HepG2 (cell line): Measurements from ENCODE around the gene MBOAT7. TPM values are rescaled to one million over a fixed set of nuclear protein-coding genes. Genes with fewer than 3 reads are reported as not detected.

Experiments used
- CENPX ChIP-seq: sonication (generic); formaldehyde crosslinking; IDR thresholded peaks from 2 replicates; pipeline ENCODE4 v1.9.0; 2021; ENCODE audit warnings: mild to moderate bottlenecking, missing genetic modification reagents, moderate library complexity
- ETV6 ChIP-seq: sonication (generic); formaldehyde crosslinking; conservative IDR thresholded peaks from 2 replicates; pipeline ENCODE4 v1.4.0; 2020; ENCODE audit warnings: missing genetic modification reagents
- HDAC1 ChIP-seq: sonication (generic); formaldehyde crosslinking; IDR thresholded peaks from 2 replicates; pipeline ENCODE4 v1.5.1; 2020; ENCODE audit warnings: mild to moderate bottlenecking, missing genetic modification reagents
- HNRNPK ChIP-seq: fragments of 200-400 bp; formaldehyde crosslinking; IDR thresholded peaks from 2 replicates; pipeline ENCODE4 v1.6.1; 2018; ENCODE audit warnings: low read length, low read depth, moderate library complexity, mild to moderate bottlenecking; ENCODE audit not compliant: poor library complexity, severe bottlenecking
- JUNB ChIP-seq: sonication (generic); formaldehyde crosslinking; IDR thresholded peaks from 2 replicates; pipeline ENCODE4 v1.8.0; 2022; ENCODE audit warnings: missing genetic modification reagents, mild to moderate bottlenecking, borderline replicate concordance
- RFX3 ChIP-seq: IDR thresholded peaks from 2 replicates; pipeline ENCODE4 v1.6.1; 2016; ENCODE audit warnings: missing biosample characterization, missing genetic modification reagents
- SP4 ChIP-seq: sonication (generic); formaldehyde crosslinking; IDR thresholded peaks from 2 replicates; pipeline ENCODE4 v1.8.1; 2023; ENCODE audit warnings: mild to moderate bottlenecking, missing genetic modification reagents
- ZNF253 ChIP-seq: sonication (generic); formaldehyde crosslinking; IDR thresholded peaks from 2 replicates; pipeline ENCODE4 v1.8.0; 2022; ENCODE audit warnings: mild to moderate bottlenecking, missing genetic modification reagents, borderline replicate concordance
- ZNF335 ChIP-seq: sonication (generic); formaldehyde crosslinking; IDR thresholded peaks from 2 replicates; pipeline ENCODE4 v1.4.0; 2020; ENCODE audit warnings: missing genetic modification reagents
- ZNF562 ChIP-seq: sonication (generic); formaldehyde crosslinking; IDR thresholded peaks from 2 replicates; pipeline ENCODE4 v1.8.0; 2022; ENCODE audit warnings: missing genetic modification reagents, borderline replicate concordance
- ZNF614 ChIP-seq: IDR thresholded peaks from 2 replicates; pipeline ENCODE4 v1.6.1; 2018; ENCODE audit warnings: missing biosample characterization, missing genetic modification reagents, inconsistent platforms, borderline replicate concordance
- ZNF709 ChIP-seq: sonication (generic); formaldehyde crosslinking; IDR thresholded peaks from 2 replicates; pipeline ENCODE4 v1.5.0; 2020; ENCODE audit warnings: mild to moderate bottlenecking, missing genetic modification reagents
- ZNF772 ChIP-seq: sonication (generic); formaldehyde crosslinking; IDR thresholded peaks from 2 replicates; pipeline ENCODE4 v1.5.0; 2020; ENCODE audit warnings: mild to moderate bottlenecking, missing genetic modification reagents
- ZSCAN21 ChIP-seq: sonication (generic); formaldehyde crosslinking; IDR thresholded peaks from 2 replicates; pipeline ENCODE4 v1.8.0; 2022; ENCODE audit warnings: mild to moderate bottlenecking, missing genetic modification reagents, moderate library complexity, borderline replicate concordance
- polyA plus RNA-seq, 8 experiments: library from polyadenylated mRNA; depleted of rRNA in 3 of 8; stranded (reverse) in 7 of 8; unstranded in 1 of 8; fragments of >200 nt; fragmentation: Illumina TruSeq in 4 of 8; extraction: Trizol in 4 of 8; gene quantifications; 2 replicates each; pipeline versions ENCODE4 v1.2.1 to v1.2.3, GENCODE V29; 2011 to 2016; ENCODE audit warnings: low read depth in 4 of 8, missing spikeins in 1 of 8, mixed read lengths in 1 of 8; ENCODE audit not compliant: insufficient read depth in 1 of 8
- total RNA-seq, 5 experiments: library from RNA; depleted of rRNA; stranded (reverse); fragments of >200 nt; fragmentation: Illumina TruSeq; extraction: Trizol; gene quantifications; 2 replicates each; pipeline ENCODE4 v1.2.3, GENCODE V29; 2016; ENCODE audit warnings: low read depth in 1 of 5
- TF ChIP-seq, protein P1 (sequence below): conservative IDR thresholded peaks from 2 replicates; pipeline ENCODE4 v1.6.1; 2018; ENCODE audit warnings: missing genetic modification reagents
- TF ChIP-seq, protein P2 (sequence below): sonication (generic); formaldehyde crosslinking; IDR thresholded peaks from 2 replicates; pipeline ENCODE4 v1.5.1; 2020; ENCODE audit warnings: mild to moderate bottlenecking, moderate library complexity, missing genetic modification reagents
- TF ChIP-seq, protein P3 (sequence below): sonication (generic); formaldehyde crosslinking; IDR thresholded peaks from 2 replicates; pipeline ENCODE4 v1.8.0; 2022; ENCODE audit warnings: low read depth, missing genetic modification reagents
- TF ChIP-seq, protein P4 (sequence below): sonication (generic); formaldehyde crosslinking; IDR thresholded peaks from 2 replicates; pipeline ENCODE4 v1.5.0; 2020; ENCODE audit warnings: missing genetic modification reagents, mild to moderate bottlenecking, borderline replicate concordance
- TF ChIP-seq, protein P5 (sequence below): sonication (generic); formaldehyde crosslinking; IDR thresholded peaks from 2 replicates; pipeline ENCODE4 v1.4.0; 2020; ENCODE audit warnings: missing genetic modification reagents, low read depth, mild to moderate bottlenecking, borderline replicate concordance
- TF ChIP-seq, protein P6 (sequence below): sonication (generic); formaldehyde crosslinking; conservative IDR thresholded peaks from 2 replicates; pipeline ENCODE4 v1.4.0; 2020; ENCODE audit warnings: mild to moderate bottlenecking, missing genetic modification reagents, moderate library complexity

MBOAT7 gene
- total and polyA plus RNA-seq, 2 of the 13 experiments (the other 11 are each of a cell fraction or from before 2014, with no cell fraction given), result 22.2 to 25.5 TPM

DNA sequence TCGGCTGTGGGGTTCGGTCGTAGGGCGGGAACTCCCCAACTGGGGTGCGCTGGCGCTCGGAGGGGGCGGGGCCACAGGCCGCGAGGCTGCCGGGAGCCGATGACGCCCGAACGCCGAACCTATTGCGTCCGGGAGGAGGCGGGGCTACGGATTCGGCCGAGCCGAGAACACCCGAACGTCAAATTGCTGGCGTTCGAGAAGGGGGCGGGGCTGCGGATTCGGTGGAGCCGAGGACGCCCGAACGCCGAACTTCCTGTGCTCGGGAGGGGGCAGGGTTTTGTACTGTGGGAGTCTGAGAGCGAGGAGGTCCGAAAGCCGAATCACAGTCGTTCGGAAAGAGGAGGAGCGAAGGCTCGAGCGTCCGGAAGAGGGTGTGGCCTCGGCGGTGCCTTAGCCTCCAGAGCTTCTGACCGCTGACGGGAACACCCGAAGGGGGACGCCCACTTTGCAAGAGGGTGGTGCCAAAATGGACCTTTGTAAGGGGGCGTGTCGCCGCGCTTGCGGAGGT is 1.2 kb upstream of the MBOAT7 start (continued):
- TF ChIP-seq, protein P1, sequence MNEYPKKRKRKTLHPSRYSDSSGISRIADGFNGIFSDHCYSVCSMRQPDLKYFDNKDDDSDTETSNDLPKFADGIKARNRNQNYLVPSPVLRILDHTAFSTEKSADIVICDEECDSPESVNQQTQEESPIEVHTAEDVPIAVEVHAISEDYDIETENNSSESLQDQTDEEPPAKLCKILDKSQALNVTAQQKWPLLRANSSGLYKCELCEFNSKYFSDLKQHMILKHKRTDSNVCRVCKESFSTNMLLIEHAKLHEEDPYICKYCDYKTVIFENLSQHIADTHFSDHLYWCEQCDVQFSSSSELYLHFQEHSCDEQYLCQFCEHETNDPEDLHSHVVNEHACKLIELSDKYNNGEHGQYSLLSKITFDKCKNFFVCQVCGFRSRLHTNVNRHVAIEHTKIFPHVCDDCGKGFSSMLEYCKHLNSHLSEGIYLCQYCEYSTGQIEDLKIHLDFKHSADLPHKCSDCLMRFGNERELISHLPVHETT, result no peak
- TF ChIP-seq ZSCAN21 (no peak), ZNF335 (CRISPR knock-in tag) (no peak), ZNF253 (CRISPR knock-in tag) (no peak), ZNF772 (0 out of 2 replicates have a peak, but pooled peaks have one; percentile 11), RFX3 (CRISPR knock-in tag) (no peak), ZNF614 (CRISPR knock-in tag) (no peak), ZNF562 (CRISPR knock-in tag) (no peak), CENPX (no peak), SP4 (CRISPR knock-in tag) (peak; percentile 18; the same call in 1 of the 2 replicates), ZNF709 (peak; percentile 72; the same call in 1 of the 2 replicates), HNRNPK (no peak), ETV6 (CRISPR knock-in tag) (no peak), HDAC1 (peak; percentile 52; the same call in 1 of the 2 replicates), JUNB (CRISPR knock-in tag) (no peak)
- TF ChIP-seq, protein P2, sequence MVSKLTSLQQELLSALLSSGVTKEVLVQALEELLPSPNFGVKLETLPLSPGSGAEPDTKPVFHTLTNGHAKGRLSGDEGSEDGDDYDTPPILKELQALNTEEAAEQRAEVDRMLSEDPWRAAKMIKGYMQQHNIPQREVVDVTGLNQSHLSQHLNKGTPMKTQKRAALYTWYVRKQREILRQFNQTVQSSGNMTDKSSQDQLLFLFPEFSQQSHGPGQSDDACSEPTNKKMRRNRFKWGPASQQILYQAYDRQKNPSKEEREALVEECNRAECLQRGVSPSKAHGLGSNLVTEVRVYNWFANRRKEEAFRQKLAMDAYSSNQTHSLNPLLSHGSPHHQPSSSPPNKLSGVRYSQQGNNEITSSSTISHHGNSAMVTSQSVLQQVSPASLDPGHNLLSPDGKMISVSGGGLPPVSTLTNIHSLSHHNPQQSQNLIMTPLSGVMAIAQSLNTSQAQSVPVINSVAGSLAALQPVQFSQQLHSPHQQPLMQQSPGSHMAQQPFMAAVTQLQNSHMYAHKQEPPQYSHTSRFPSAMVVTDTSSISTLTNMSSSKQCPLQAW (CRISPR knock-in tag), result peak; percentile 63
- TF ChIP-seq, protein P3, sequence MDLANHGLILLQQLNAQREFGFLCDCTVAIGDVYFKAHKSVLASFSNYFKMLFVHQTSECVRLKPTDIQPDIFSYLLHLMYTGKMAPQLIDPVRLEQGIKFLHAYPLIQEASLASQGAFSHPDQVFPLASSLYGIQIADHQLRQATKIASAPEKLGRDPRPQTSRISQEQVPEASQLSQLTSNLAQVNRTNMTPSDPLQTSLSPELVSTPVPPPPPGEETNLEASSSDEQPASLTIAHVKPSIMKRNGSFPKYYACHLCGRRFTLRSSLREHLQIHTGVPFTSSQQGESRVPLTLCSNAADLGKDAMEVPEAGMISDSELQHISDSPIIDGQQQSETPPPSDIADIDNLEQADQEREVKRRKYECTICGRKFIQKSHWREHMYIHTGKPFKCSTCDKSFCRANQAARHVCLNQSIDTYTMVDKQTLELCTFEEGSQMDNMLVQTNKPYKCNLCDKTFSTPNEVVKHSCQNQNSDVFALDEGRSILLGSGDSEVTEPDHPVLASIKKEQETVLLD (CRISPR knock-in tag), result peak; percentile 76; the same call in 1 of the 2 replicates
- TF ChIP-seq, protein P4, sequence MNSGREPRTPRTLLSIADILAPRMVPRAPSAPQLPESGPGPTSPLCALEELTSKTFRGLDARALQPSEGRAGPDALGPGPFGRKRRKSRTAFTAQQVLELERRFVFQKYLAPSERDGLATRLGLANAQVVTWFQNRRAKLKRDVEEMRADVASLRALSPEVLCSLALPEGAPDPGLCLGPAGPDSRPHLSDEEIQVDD (CRISPR knock-in tag), result 0 out of 2 replicates have a peak, but pooled peaks have one; percentile 6
- TF ChIP-seq, protein P5, sequence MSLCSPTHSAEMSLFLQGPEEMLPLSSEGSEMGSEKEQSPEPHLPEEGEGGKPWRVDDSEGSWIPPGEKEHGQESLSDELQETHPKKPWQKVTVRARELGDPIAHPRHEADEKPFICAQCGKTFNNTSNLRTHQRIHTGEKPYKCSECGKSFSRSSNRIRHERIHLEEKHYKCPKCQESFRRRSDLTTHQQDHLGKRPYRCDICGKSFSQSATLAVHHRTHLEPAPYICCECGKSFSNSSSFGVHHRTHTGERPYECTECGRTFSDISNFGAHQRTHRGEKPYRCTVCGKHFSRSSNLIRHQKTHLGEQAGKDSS (CRISPR knock-in tag), result no peak
- TF ChIP-seq, protein P6, sequence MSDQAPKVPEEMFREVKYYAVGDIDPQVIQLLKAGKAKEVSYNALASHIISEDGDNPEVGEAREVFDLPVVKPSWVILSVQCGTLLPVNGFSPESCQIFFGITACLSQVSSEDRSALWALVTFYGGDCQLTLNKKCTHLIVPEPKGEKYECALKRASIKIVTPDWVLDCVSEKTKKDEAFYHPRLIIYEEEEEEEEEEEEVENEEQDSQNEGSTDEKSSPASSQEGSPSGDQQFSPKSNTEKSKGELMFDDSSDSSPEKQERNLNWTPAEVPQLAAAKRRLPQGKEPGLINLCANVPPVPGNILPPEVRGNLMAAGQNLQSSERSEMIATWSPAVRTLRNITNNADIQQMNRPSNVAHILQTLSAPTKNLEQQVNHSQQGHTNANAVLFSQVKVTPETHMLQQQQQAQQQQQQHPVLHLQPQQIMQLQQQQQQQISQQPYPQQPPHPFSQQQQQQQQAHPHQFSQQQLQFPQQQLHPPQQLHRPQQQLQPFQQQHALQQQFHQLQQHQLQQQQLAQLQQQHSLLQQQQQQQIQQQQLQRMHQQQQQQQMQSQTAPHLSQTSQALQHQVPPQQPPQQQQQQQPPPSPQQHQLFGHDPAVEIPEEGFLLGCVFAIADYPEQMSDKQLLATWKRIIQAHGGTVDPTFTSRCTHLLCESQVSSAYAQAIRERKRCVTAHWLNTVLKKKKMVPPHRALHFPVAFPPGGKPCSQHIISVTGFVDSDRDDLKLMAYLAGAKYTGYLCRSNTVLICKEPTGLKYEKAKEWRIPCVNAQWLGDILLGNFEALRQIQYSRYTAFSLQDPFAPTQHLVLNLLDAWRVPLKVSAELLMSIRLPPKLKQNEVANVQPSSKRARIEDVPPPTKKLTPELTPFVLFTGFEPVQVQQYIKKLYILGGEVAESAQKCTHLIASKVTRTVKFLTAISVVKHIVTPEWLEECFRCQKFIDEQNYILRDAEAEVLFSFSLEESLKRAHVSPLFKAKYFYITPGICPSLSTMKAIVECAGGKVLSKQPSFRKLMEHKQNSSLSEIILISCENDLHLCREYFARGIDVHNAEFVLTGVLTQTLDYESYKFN (CRISPR knock-in tag), result peak; percentile 8; the same call in 1 of the 2 replicates
